Lung microvascular endothelial cell (primary cell): Measurements from ENCODE around the gene POLR3H. TPM values are rescaled to one million over a fixed set of nuclear protein-coding genes. Genes with fewer than 3 reads are reported as not detected.

Source experiments
- DNase-seq, 2 donors: peaks; one replicate each; pipeline versions ENCODE4 v3.0.0 to v3.0.0-alpha.2; 2010; ENCODE audit warnings: low read depth in 2 of 2
- total RNA-seq: library from RNA; depleted of rRNA; stranded (reverse); fragments of >200 nt; gene quantifications from 2 replicates; pipeline ENCODE4 v1.2.1, GENCODE V29; 2014

Gene POLR3H
- total RNA-seq, 1 donor from 2014 or later: 9.3 TPM

DNA sequence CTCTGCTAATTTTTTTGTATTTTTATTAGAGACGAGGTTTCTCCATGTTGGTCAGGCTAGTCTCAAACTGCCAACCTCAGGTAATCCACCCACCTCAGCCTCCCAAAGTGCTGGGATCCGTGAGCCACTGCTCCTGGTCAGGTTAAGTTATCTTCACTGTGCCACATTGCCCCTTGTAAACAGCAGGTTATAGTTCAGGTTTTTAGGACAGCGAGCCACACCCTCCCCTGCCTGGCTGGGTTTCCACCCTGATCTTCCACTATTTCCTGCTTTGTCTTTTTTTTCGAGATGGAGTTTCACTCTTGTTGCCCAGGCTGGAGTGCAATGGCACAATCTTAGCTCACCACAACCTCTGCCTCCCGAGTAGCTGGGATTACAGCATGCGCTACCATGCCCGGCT is 59.2 kb downstream of the POLR3H start:
- DNase-seq: no peak

GRCh38 chr22:41482319-41482935 is 61.8 kb downstream of the POLR3H start:
- DNase-seq: no peak

DNA sequence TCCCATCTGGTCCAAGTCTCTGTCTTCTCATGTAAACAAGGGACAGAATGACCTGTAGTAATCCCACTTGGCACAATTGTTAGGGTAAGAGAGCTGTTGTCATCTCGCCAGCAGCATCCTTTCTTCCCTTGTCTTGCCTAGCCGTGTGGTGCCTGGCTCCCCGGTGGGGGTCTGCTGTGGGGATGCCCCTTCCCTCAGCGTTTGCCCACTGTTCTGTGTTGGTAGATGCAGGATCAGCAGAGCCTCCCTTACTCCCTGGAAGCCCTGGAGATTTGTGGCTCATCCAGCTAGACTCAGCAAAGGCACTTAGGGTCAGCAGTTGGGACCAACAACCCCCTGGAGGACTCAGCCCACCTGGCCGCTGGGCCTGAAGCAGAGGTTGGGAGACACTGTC is 62.3 kb downstream of the POLR3H start:
- no peak for DNase-seq

DNA sequence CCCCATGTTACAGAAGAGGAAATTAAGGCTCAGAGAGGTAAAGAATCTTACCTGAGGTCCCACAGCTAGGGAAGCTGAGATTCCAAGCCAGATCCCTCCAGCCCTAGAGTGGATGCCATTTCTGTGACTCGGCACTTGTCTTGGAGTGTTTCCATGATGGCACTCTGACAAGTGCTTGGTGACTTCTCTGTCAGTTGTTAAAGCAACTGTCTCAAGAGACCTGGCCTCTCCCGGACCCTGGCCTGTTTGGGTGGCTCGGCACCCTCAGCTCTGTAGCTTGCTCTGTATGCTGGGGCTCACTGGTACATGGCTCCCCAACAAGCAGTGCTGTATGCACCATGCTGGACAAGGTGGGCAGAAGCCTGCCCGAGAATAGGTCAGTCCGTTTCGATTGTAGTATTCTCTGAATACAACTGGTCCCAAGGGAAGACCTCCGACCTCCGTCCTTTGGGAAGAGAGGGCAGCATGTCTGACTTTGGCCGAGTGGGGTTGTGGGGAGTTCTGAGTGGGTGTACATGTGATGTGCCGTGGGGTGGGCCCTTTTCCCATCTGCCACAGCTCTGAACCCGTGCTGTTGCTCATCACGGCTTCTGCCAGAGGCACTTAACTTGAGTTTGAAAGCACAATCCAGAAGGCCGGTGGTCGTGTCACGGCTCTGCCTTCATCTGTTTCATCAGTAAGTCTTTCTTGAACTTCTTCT is 63.0 kb downstream of the POLR3H start:
- DNase-seq: no peak

GRCh38 chr22:41480397-41480735 is 63.9 kb downstream of the POLR3H start:
- DNase-seq: no peak

DNA sequence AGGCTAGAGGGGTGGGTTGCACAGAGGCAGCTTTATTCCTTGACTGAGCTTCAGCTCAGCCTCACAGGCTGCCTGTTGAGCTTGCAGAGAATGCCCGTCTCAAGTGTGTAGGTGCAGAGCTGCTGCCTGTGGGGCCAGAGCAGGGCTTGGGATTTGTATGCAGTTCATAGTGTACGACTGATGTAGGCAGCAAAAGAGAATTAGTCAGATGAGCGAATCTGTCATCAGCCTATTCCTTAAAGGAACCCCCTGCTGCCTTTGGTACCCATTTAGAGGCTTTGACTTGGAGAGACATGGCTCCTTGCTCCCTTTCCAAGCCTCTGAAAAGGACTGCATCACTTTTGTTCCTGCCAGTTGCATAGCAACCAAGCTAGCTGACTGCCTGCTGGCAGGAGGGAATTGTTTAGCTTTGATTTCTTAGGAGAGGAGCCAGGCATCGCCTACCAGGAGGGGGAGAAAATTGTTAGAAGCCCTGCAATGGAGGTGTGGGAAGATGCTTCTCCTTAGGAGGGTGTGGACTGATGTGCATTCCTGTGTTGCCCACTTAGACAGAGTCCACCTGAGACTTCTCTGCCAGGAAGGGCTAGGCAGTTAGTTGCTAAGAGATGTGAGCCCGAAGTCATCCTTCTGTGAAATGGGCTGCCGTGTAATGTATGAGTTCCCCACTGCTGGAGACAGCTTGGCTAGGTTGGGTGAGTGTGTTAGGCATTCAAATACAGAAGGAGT is 64.4 kb downstream of the POLR3H start:
- peak in 1 of 2 donors; percentile 29 for DNase-seq

GRCh38 chr22:41478891-41479521 is 65.3 kb downstream of the POLR3H start:
- no peak for DNase-seq

GRCh38 chr22:41478473-41478872 is 65.8 kb downstream of the POLR3H start:
- no peak for DNase-seq

Other genes starting within 250 kb of the POLR3H start
- gene ZC3H7B, start 242.9 kb downstream of the POLR3H start, total RNA-seq: 34.9 and 53.6 TPM in 2 replicates
- 2.6 and 3.6 TPM in 2 replicates for gene TEF, start 162.5 kb downstream of the POLR3H start, total RNA-seq
- gene TOB2, start 97.7 kb downstream of the POLR3H start, total RNA-seq: 11.6 and 16.5 TPM in 2 replicates
- 63.2 and 66.1 TPM in 2 replicates for gene PHF5A, start 75.8 kb downstream of the POLR3H start, total RNA-seq
- 60.4 and 81.0 TPM in 2 replicates for gene ACO2, start 75.4 kb downstream of the POLR3H start, total RNA-seq
- gene CSDC2, start 16.5 kb upstream of the POLR3H start, total RNA-seq: not detected in 2 replicates
- gene PMM1, start 45.4 kb upstream of the POLR3H start, total RNA-seq: 2.2 and 2.6 TPM in 2 replicates
- gene DESI1, start 76.6 kb upstream of the POLR3H start, total RNA-seq: 11.6 and 15.3 TPM in 2 replicates
- gene XRCC6, start 76.8 kb upstream of the POLR3H start, total RNA-seq: 215 and 281 TPM in 2 replicates
- 58.0 and 77.6 TPM in 2 replicates for gene SNU13, start 144.4 kb upstream of the POLR3H start, total RNA-seq
- 0.40 and 2.8 TPM in 2 replicates for gene MEI1, start 155.0 kb upstream of the POLR3H start, total RNA-seq